Neural progenitor cell (in vitro differentiated cells): ENCODE results near the gene VARS2. TPM values are rescaled to one million over a fixed set of nuclear protein-coding genes. Genes with fewer than 3 reads are reported as not detected.
A peak's percentile ranks its signal among the peaks of the same experiment; 100 is the strongest.

Source experiments
- DNase-seq: peaks from one replicate; pipeline ENCODE4 v3.0.0-alpha.2; 2016; ENCODE audit warnings: low spot score
- H2AFZ ChIP-seq: fragments of 200-600 bp; sonication (generic); replicated peaks from 2 replicates; pipeline ENCODE4 v1.6.1; 2016; ENCODE audit warnings: antibody characterized with exemption
- H3F3A ChIP-seq: fragments of 200-600 bp; sonication (generic); 2 replicates; pipeline ENCODE4 v1.6.1; 2016; ENCODE audit warnings: antibody characterized with exemption, low read depth
- H3K27ac ChIP-seq: fragments of 200-600 bp; sonication (generic); 2 replicates; pipeline ENCODE4 v1.5.1; 2016; ENCODE audit warnings: mild to moderate bottlenecking
- H3K27me3 ChIP-seq: fragments of 200-600 bp; sonication (generic); 2 replicates; pipeline ENCODE4 v1.6.1; 2016; ENCODE audit warnings: mild to moderate bottlenecking, moderate library complexity
- H3K36me3 ChIP-seq: fragments of 200-600 bp; sonication (generic); 2 replicates; pipeline ENCODE4 v1.5.1; 2016
- H3K4me1 ChIP-seq: fragments of 200-600 bp; sonication (generic); 2 replicates; pipeline ENCODE4 v1.6.1; 2016; ENCODE audit warnings: mixed run types
- H3K4me2 ChIP-seq: fragments of 200-600 bp; sonication (generic); 2 replicates; pipeline ENCODE4 v1.6.1; 2016
- H3K4me3 ChIP-seq: fragments of 200-600 bp; sonication (generic); 2 replicates; pipeline ENCODE4 v1.5.1; 2016
- H3K79me2 ChIP-seq: fragments of 200-600 bp; sonication (generic); 2 replicates; pipeline ENCODE4 v1.6.1; 2016; ENCODE audit warnings: low read depth
- H3K9ac ChIP-seq: fragments of 200-600 bp; sonication (generic); 2 replicates; pipeline ENCODE4 v1.6.1; 2016
- H3K9me3 ChIP-seq: fragments of 200-600 bp; sonication (generic); 2 replicates; pipeline ENCODE4 v1.5.1; 2016; ENCODE audit warnings: low read depth
- H4K20me1 ChIP-seq: fragments of 200-600 bp; sonication (generic); 2 replicates; pipeline ENCODE4 v1.6.1; 2016; ENCODE audit warnings: low read depth
- H3K27ac Mint-ChIP-seq: 3 replicates; pipeline ENCODE4 v1.8.0; 2021; ENCODE audit warnings: mixed read lengths
- H3K27me3 Mint-ChIP-seq: 2 replicates; pipeline ENCODE4 v1.8.0; 2022; ENCODE audit warnings: low read depth, mild to moderate bottlenecking, inconsistent platforms, moderate library complexity, mixed read lengths; ENCODE audit not compliant: insufficient read depth
- H3K36me3 Mint-ChIP-seq: 3 replicates; pipeline ENCODE4 v1.8.0; 2021; ENCODE audit warnings: mixed read lengths
- H3K4me1 Mint-ChIP-seq: 3 replicates; pipeline ENCODE4 v1.8.0; 2021; ENCODE audit warnings: mixed read lengths
- H3K4me3 Mint-ChIP-seq: 3 replicates; pipeline ENCODE4 v1.8.0; 2021; ENCODE audit warnings: mild to moderate bottlenecking, moderate library complexity, mixed read lengths
- H3K9me3 Mint-ChIP-seq: 3 replicates; pipeline ENCODE4 v1.8.0; 2020; ENCODE audit warnings: mixed read lengths
- CTCF ChIP-seq: fragments of 200-600 bp; sonication (generic); IDR thresholded peaks from 2 replicates; pipeline ENCODE4 v1.5.1; 2017; ENCODE audit warnings: antibody characterized with exemption, mild to moderate bottlenecking
- EZH2 ChIP-seq: fragments of 200-600 bp; sonication (generic); IDR thresholded peaks from 2 replicates; pipeline ENCODE4 v1.6.1; 2017; ENCODE audit warnings: antibody characterized with exemption, mild to moderate bottlenecking, moderate library complexity
- EZH2phosphoT487 ChIP-seq: fragments of 200-600 bp; sonication (generic); IDR thresholded peaks from 2 replicates; pipeline ENCODE4 v1.6.1; 2017; ENCODE audit warnings: antibody characterized with exemption
- total RNA-seq: library from RNA; depleted of rRNA; stranded (reverse); fragments of >200 nt; gene quantifications from 2 replicates; pipeline ENCODE4 v1.2.3, GENCODE V29; 2015; ENCODE audit warnings: low replicate concordance

VARS2 gene
- total RNA-seq, 1 donor from 2014 or later, result 21.5 TPM

GRCh38 chr6:30951907-30952469 lies 38.0 kb downstream of the VARS2 start:
- H3K4me3 ChIP-seq, result no peak overlapping the region
- H3F3A ChIP-seq, result peaks cover 17% of the 10 kb centered on the region
- DNase-seq, result no peak
- Mint-ChIP-seq H3K27me3 (peaks cover 15% of the 10 kb centered on the region), H3K36me3 (no peaks in the 10 kb centered on the region), H3K9me3 (peaks cover 16% of the 10 kb centered on the region), H3K4me3 (no peak overlapping the region), H3K4me1 (peaks cover 19% of the 10 kb centered on the region), H3K27ac (no peak overlapping the region)
- no peaks in the 10 kb centered on the region for H4K20me1 ChIP-seq
- TF ChIP-seq EZH2phosphoT487 (no peak), CTCF (no peak), EZH2 (no peak)
- H3K27ac ChIP-seq, result no peak overlapping the region
- H3K9ac ChIP-seq, result no peak overlapping the region
- H2AFZ ChIP-seq, result no peak overlapping the region
- H3K4me1 ChIP-seq, result peaks cover 14% of the 10 kb centered on the region
- no peak overlapping the region for H3K4me2 ChIP-seq
- peaks cover 37% of the 10 kb centered on the region for H3K27me3 ChIP-seq
- no peaks in the 10 kb centered on the region for H3K79me2 ChIP-seq
- H3K9me3 ChIP-seq, result no peaks in the 10 kb centered on the region
- H3K36me3 ChIP-seq, result no peaks in the 10 kb centered on the region

GRCh38 chr6:30954631-30955366 lies 40.8 kb downstream of the VARS2 start:
- no peak overlapping the region for H2AFZ ChIP-seq
- H3F3A ChIP-seq, result peaks cover 17% of the 10 kb centered on the region
- H3K27me3 Mint-ChIP-seq, result peaks cover 13% of the 10 kb centered on the region
- no peak for DNase-seq
- TF ChIP-seq CTCF, result no peak
- no peak for TF ChIP-seq EZH2phosphoT487
- no peak for TF ChIP-seq EZH2
- peaks cover 48% of the 10 kb centered on the region for H3K27me3 ChIP-seq
- H3K4me2 ChIP-seq, result peak overlapping the region; percentile 79
- H3K9me3 ChIP-seq, result no peaks in the 10 kb centered on the region
- peak overlapping the region; percentile 46 for H3K4me3 ChIP-seq
- H3K36me3 Mint-ChIP-seq, result no peaks in the 10 kb centered on the region
- no peak overlapping the region for H3K9ac ChIP-seq
- peaks cover 13% of the 10 kb centered on the region for H3K9me3 Mint-ChIP-seq
- H3K4me1 ChIP-seq, result peaks cover 14% of the 10 kb centered on the region
- peaks cover 23% of the 10 kb centered on the region for H3K4me1 Mint-ChIP-seq
- H3K79me2 ChIP-seq, result no peaks in the 10 kb centered on the region
- H3K27ac ChIP-seq, result no peak overlapping the region
- H4K20me1 ChIP-seq, result no peaks in the 10 kb centered on the region
- peak overlapping the region; percentile 72 for H3K27ac Mint-ChIP-seq
- no peaks in the 10 kb centered on the region for H3K36me3 ChIP-seq
- peak overlapping the region; percentile 73 for H3K4me3 Mint-ChIP-seq

- Histone ChIP-seq H3K36me3 (no peaks in the 10 kb centered on the region), H3K4me2 (peak overlapping the region; percentile 79), H3K9ac (no peak overlapping the region), H4K20me1 (no peaks in the 10 kb centered on the region), H3K4me1 (peaks cover 14% of the 10 kb centered on the region), H3K79me2 (no peaks in the 10 kb centered on the region), H3F3A (peaks cover 17% of the 10 kb centered on the region), H3K27me3 (peaks cover 48% of the 10 kb centered on the region), H3K4me3 (peak overlapping the region; percentile 46), H3K27ac (no peak overlapping the region), H3K9me3 (no peaks in the 10 kb centered on the region), H2AFZ (peak overlapping the region; percentile 43)
- H3K4me3 Mint-ChIP-seq, result peak overlapping the region; percentile 73
- H3K27ac Mint-ChIP-seq, result peak overlapping the region; percentile 72
- peaks cover 13% of the 10 kb centered on the region for H3K27me3 Mint-ChIP-seq
- TF ChIP-seq CTCF, result no peak
- no peak for TF ChIP-seq EZH2
- peak; percentile 37 for TF ChIP-seq EZH2phosphoT487
- H3K9me3 Mint-ChIP-seq, result peaks cover 13% of the 10 kb centered on the region
- DNase-seq, result peak; percentile 86
- no peaks in the 10 kb centered on the region for H3K36me3 Mint-ChIP-seq
- peaks cover 23% of the 10 kb centered on the region for H3K4me1 Mint-ChIP-seq
These were observed 41.5 kb downstream of the VARS2 start for GRCh38 chr6:30955367-30956042.
